TTC549 (cell line): ENCODE data around the gene MARS1.

Source experiments
- FAIRE-seq: peaks from 2 replicates; lab custom pipeline; 2012; peaks lifted over from hg19 to GRCh38; lab: Jason Lieb, UNC

MARS1 gene

DNA sequence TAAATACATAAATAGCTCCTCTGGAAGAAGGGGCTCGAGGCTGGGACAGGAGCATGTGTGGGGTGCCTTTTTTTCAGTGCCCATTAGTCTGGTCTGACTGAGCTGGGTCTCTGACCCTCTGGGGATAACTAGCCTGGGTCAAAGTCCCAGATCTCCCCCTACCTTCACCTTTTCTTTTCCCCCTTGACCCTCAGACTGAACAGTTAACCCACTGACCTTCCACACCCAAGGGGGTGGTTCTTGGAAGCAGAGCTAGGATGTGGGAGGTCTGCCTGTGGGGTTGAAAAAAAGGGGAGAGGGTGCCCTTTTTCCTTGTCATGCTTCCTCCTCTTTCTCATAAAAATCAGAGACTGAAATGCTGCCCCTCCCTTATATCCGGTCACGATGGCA lies 29.2 kb upstream of the MARS1 start:
- FAIRE-seq, result no peak

DNA sequence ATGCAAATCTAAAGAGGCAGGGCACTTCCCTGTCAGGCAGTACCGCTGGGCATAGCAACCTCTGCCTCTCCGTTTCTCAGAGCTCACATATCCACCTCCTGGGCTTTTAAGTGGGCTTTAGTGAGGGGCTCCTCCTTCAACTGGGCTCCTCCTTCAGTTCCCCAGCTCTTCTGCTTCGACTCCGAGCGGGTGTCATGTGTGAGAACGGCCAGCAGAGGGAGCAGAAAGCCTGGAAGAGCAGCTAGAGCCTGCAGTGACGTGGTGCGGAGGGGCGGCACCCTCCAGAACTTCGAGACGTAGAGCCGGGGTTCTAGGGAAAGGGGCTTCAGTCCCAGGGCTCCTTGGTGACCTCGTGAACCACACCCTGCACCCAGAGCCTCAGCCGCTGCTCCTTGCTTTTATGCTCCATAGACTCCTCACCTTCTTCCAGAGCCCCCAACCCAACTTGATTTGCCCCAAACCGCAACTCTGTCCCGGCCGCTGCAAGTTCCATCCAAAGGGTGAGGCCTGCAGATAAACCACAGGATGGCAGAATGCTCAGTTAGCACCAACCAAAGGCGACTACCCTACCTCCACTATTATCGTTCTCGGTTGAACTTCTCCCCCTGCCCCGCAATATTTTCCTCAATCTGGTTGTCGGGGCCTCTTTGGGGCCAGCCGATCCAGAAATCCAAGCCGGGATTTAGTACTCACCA lies 28.7 kb upstream of the MARS1 start:
- no peak for FAIRE-seq

DNA sequence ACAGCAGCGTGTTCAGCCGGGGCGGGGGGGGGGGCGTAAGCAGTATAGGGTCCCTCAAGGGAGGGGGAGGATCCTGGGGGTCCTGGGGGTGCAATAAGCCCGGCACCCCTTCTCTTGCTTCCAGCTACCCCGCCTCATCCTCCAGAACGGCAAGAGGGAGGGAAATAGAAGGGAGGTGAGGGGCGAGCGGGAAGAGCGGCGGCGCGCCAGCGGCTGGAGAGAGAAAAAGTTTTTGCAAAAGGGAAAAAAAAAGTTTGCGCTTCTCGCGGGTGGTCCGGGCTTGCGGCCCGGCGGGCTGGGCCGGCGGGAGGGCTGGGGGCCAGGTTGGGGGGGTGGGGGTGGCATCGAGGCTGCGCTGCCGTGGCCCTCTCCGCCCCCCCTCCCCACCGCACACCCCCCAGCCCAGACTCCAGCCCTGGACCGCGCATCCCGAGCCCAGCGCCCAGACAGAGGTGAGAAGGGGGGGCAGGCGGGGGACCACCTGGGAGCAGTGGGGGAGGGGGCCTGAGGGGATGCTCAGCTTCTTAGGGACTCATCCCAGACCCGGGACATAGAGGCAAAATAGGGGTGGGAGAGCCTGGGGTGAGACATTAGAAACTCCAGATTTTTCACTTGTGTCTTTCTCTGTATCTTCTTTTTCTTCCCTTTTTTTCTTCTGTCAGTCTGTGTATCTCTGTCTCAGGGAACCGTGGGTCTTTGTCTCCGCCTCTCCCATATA lies 28.0 kb upstream of the MARS1 start, which contains the start of gene GLI1:
Gene GLI1, plus strand, starts transcription at position 36 of the 718 bp plus-strand sequence. CDS start 3,907 bp downstream, outside the sequence.
- no peak for FAIRE-seq

DNA sequence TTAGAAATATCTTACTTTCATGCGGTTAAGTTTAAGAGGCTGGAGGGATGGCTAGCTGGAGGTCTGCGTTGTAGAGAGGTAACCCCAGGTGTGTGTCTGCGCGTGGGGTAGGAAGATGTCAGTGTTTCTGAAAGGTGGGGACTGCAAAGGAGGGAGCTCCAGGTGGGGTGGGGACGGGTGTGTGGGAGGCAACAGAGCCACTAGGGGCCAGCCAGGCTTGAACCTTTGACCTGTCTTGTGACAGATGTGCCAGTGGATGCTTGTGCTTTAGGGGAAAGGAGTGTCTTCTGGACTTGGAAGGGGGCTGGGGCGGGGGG lies 27.4 kb upstream of the MARS1 start:
- no peak for FAIRE-seq

DNA sequence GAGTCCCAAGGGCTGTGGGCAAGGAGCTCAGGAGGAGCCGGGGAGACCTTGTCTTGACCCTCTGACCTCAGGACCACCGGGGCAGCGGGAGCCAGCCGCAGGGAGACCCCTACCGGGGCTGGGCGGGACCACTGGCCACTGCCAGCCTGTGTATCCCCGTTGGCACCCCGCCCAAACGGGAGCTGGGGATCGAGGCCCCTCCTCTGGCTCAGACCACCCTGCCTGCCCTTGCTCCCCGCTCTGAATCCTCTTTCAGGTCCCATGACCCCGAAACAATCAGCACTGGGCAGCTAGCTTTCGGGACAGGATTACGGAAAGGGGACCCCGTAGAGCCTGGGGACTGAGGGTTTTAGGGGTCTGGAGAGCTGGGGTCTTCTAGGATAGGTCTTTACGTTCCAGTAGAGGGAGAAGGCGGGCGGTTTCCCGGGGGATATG lies 27.0 kb upstream of the MARS1 start:
- no peak for FAIRE-seq

- FAIRE-seq, result no peak
Measured at GRCh38 chr12:57461276-57461916, 26.5 kb upstream of the MARS1 start.

DNA sequence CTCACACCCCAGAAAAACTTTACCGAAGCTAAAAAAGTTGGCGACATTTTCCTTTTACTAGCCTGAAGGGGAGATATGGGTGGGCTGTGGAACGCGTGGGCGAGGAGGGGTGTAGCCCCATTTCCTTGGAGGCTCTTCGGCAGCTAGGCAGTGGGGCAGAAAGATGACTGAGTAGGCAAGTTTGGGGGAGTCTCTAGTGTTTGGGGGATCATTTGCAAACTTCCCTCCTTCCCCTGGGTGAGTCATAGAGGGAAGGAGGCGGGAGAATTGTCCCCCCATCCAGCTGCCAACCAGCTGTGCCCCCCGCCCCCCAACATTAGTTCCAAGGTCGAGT lies 26.0 kb upstream of the MARS1 start:
- FAIRE-seq, result no peak

GRCh38 chr12:57462251-57462911 lies 25.5 kb upstream of the MARS1 start:
- FAIRE-seq, result no peak

DNA sequence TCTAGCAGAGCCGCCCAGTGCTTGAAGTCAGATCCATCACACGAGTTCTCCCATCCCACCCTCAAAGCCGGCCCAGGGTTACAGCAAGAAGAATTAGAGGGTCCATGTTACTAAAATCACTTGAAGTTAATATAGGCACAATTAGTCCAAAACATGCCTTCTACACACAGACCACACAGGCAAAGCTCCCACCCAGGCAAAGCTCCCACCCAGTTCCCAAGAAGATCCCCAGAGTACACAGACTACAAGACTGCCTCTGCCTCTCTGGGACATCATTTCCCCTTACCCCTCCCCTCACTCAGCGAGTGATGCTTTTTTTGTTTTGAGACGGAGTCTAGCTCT lies 25.0 kb upstream of the MARS1 start:
- FAIRE-seq, result no peak

- no peak for FAIRE-seq
Measured at GRCh38 chr12:57464569-57464968, 23.3 kb upstream of the MARS1 start.

DNA sequence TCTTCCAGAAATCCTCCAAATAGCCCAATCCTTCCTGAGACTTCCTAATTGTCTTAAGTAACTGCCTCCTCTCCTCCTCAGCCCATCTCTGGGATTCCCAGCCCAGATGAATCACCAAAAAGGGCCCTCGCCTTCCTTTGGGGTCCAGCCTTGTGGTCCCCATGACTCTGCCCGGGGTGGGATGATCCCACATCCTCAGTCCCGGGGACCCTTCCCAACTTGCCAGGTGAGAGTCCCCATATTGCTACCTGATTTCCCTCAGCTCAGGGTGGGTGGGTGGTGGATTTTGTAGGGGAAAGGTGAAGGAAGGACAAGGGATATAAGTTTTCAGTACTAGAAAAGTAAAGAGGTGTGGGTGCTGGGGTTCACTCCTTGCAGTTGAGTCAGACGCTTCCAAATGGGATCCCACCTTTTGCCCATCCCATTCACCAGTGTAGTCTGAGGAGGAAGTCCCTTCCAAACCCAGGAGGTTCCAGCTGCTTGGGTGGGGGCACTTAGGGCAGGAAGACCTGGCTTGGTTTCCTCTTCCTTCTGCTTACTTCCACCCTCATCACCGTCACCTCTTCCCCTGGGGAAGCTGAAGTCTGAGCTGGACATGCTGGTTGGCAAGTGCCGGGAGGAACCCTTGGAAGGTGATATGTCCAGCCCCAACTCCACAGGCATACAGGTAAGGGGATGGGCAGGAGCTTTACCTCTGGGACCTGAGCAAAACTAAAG lies 22.7 kb upstream of the MARS1 start:
- FAIRE-seq, result no peak

DNA sequence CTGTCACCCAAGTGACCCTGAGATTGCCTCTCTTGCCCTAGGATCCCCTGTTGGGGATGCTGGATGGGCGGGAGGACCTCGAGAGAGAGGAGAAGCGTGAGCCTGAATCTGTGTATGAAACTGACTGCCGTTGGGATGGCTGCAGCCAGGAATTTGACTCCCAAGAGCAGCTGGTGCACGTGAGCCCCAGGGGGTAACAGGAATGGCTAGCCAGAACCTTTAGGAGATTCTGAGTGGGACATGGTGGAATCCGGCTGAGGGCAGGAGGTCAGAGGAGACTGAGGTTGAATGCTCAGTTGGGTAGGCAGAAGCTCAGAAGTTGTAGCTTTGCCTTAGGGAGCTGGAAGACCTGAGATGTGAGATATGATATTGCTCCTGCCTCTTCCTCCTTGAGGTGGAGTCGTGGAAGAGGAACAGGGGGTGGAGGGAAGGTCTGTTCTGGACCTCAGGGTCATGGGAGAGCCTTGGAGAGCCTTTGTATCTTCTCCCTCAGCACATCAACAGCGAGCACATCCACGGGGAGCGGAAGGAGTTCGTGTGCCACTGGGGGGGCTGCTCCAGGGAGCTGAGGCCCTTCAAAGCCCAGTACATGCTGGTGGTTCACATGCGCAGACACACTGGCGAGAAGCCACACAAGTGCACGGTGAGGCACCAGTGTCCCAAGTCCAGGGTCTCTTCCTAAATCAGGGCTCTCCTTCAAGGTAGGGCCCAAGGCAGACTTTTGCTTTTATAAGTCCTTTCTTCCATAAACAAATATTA lies 21.9 kb upstream of the MARS1 start:
- no peak for FAIRE-seq

GRCh38 chr12:57467212-57467874 lies 20.5 kb upstream of the MARS1 start:
- FAIRE-seq, result no peak

GRCh38 chr12:57467915-57468314 lies 20.0 kb upstream of the MARS1 start:
- no peak for FAIRE-seq

DNA sequence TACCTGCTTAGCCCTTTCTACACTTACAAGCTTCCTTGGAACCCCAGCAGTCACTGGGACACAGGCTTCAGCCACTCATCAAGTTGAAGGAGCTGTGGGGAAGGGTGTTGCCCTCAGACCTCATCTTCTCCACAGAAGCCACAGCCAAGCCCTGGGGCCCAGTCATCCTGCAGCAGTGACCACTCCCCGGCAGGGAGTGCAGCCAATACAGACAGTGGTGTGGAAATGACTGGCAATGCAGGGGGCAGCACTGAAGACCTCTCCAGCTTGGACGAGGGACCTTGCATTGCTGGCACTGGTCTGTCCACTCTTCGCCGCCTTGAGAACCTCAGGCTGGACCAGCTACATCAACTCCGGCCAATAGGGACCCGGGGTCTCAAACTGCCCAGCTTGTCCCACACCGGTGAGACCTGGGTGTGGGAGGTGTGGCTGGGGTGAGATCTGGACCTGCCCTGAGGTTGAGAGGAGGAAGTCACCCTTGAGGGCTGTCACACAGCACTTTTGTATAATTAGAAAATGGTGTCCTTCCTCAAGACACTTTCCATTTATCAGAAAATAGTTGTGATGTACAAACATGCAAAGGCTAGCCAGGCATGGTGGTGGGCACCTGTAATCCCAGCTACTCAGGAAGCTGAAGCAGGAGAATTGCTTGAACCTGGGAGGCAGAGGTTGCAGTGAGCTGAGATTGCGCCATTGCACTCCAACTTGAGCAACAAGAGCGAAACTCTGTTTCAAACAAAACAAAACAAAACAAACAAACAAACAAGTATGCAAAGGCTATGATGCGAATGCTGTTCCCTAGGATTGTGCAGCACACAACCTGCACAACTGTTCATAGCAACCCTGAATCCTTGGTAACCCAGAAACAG lies 18.3 kb upstream of the MARS1 start:
- no peak for FAIRE-seq

DNA sequence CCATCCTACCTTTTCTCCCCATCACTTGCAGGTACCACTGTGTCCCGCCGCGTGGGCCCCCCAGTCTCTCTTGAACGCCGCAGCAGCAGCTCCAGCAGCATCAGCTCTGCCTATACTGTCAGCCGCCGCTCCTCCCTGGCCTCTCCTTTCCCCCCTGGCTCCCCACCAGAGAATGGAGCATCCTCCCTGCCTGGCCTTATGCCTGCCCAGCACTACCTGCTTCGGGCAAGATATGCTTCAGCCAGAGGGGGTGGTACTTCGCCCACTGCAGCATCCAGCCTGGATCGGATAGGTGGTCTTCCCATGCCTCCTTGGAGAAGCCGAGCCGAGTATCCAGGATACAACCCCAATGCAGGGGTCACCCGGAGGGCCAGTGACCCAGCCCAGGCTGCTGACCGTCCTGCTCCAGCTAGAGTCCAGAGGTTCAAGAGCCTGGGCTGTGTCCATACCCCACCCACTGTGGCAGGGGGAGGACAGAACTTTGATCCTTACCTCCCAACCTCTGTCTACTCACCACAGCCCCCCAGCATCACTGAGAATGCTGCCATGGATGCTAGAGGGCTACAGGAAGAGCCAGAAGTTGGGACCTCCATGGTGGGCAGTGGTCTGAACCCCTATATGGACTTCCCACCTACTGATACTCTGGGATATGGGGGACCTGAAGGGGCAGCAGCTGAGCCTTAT lies 17.4 kb upstream of the MARS1 start:
- FAIRE-seq, result no peak

- no peak for FAIRE-seq
Measured at GRCh38 chr12:57470970-57471656, 16.8 kb upstream of the MARS1 start.

- FAIRE-seq, result no peak
Measured at GRCh38 chr12:57471661-57472060, 16.2 kb upstream of the MARS1 start.

- FAIRE-seq, result no peak
Measured at GRCh38 chr12:57472391-57472790, 15.5 kb upstream of the MARS1 start.
